ENCODE results near the gene ERBB4.

Gene ERBB4

DNA sequence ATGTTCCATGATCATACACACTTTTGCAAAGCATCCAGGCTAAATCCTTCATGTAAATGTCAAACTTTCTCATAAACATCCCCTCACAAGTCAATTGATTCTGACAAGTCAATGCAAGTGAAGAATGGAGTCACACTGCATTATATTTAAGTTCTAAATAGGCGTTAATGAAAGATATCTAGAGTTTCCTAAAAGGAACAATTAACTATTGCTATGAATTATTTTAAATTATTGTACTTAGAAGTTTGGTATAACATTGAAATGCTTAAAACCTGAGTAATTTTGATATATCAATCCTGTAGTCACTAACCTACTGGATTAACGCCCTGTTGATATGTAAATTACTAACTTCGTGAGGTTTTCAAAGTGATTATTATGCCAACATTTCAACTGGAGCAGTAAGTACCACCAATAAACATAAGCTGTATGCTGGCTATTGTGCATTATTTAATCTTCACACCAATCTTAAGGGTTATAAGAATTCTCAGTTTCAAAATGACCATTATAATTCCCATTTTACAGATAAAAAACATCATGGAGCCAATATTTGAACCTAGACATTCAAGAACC, 884.3 kb downstream of the ERBB4 start:
- Histone ChIP-seq H3K36me3 (ENCODE audit: control insufficient read depth in 2 of 2, insufficient read depth in 2 of 2, low read length in 2 of 2) (no peaks in the 10 kb centered on the region), H3K27me3 (ENCODE audit: control insufficient read depth in 2 of 2, insufficient read depth in 2 of 2, low read length in 2 of 2) (no peaks in the 10 kb centered on the region), H3K4me1 (ENCODE audit: control insufficient read depth in 2 of 2, insufficient read depth in 2 of 2, low read length in 2 of 2) (no peaks in the 10 kb centered on the region), H3K9ac (ENCODE audit: low read depth in 1 of 2, low read length in 2 of 2) (no peak overlapping the region), H3K4me3 (ENCODE audit: low read length in 2 of 2) (no peak overlapping the region), H3K9me3 (ENCODE audit: control insufficient read depth in 2 of 2, low read length in 2 of 2) (no peaks in the 10 kb centered on the region), H3K27ac (ENCODE audit: low read depth in 2 of 2, low read length in 2 of 2) (no peak overlapping the region)

DNA sequence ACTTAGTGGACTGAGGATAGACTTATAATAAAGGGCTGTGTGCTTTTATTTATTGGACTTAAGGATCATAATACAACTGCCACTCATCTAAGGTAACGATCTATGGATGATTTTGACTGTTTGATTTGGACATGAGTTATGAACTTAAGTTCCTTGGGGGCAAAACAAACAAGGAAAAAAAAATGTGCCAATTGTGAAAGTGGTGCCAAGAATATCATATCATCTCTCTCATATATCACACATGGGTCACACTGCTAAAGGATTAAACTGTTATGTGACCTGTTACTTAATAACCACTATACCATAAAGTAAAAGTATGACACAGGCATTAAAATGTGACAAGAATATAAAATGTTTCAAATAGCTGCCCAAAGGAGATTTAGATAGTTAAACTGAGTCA, 886.3 kb downstream of the ERBB4 start:
- Histone ChIP-seq H3K27ac (ENCODE audit: low read depth in 2 of 2, low read length in 2 of 2) (no peak overlapping the region), H3K4me1 (ENCODE audit: control insufficient read depth in 2 of 2, insufficient read depth in 2 of 2, low read length in 2 of 2) (no peaks in the 10 kb centered on the region), H3K36me3 (ENCODE audit: control insufficient read depth in 2 of 2, insufficient read depth in 2 of 2, low read length in 2 of 2) (no peaks in the 10 kb centered on the region), H3K9ac (ENCODE audit: low read depth in 1 of 2, low read length in 2 of 2) (no peak overlapping the region), H3K4me3 (ENCODE audit: low read length in 2 of 2) (no peak overlapping the region), H3K27me3 (ENCODE audit: control insufficient read depth in 2 of 2, insufficient read depth in 2 of 2, low read length in 2 of 2) (no peaks in the 10 kb centered on the region), H3K9me3 (ENCODE audit: control insufficient read depth in 2 of 2, low read length in 2 of 2) (no peaks in the 10 kb centered on the region)

- Histone ChIP-seq H3K4me3 (ENCODE audit: low read length in 2 of 2) (no peak overlapping the region), H3K27me3 (ENCODE audit: control insufficient read depth in 2 of 2, insufficient read depth in 2 of 2, low read length in 2 of 2) (no peaks in the 10 kb centered on the region), H3K4me1 (ENCODE audit: control insufficient read depth in 2 of 2, insufficient read depth in 2 of 2, low read length in 2 of 2) (no peaks in the 10 kb centered on the region)
Observed at GRCh38 chr2:211649331-211649730, 889.3 kb downstream of the ERBB4 start.

GRCh38 chr2:211631503-211631902, 907.1 kb downstream of the ERBB4 start:
- Histone ChIP-seq H3K4me1 (ENCODE audit: control insufficient read depth in 2 of 2, insufficient read depth in 2 of 2, low read length in 2 of 2) (no peaks in the 10 kb centered on the region), H3K4me3 (ENCODE audit: low read length in 2 of 2) (no peak overlapping the region), H3K27ac (ENCODE audit: low read depth in 2 of 2, low read length in 2 of 2) (no peak overlapping the region), H3K27me3 (ENCODE audit: control insufficient read depth in 2 of 2, insufficient read depth in 2 of 2, low read length in 2 of 2) (no peaks in the 10 kb centered on the region), H3K9me3 (ENCODE audit: control insufficient read depth in 2 of 2, low read length in 2 of 2) (no peaks in the 10 kb centered on the region), H3K36me3 (ENCODE audit: control insufficient read depth in 2 of 2, insufficient read depth in 2 of 2, low read length in 2 of 2) (no peaks in the 10 kb centered on the region), H3K9ac (ENCODE audit: low read depth in 1 of 2, low read length in 2 of 2) (no peak overlapping the region)

More at GRCh38 chr2:211649331-211649730, 889.3 kb downstream of the ERBB4 start:
- H3K9ac ChIP-seq (ENCODE audit: low read depth in 1 of 2, low read length in 2 of 2), result no peak overlapping the region
- H3K36me3 ChIP-seq (ENCODE audit: control insufficient read depth in 2 of 2, insufficient read depth in 2 of 2, low read length in 2 of 2), result no peaks in the 10 kb centered on the region
- H3K9me3 ChIP-seq (ENCODE audit: control insufficient read depth in 2 of 2, low read length in 2 of 2), result no peaks in the 10 kb centered on the region
- H3K27ac ChIP-seq (ENCODE audit: low read depth in 2 of 2, low read length in 2 of 2), result no peak overlapping the region

DNA sequence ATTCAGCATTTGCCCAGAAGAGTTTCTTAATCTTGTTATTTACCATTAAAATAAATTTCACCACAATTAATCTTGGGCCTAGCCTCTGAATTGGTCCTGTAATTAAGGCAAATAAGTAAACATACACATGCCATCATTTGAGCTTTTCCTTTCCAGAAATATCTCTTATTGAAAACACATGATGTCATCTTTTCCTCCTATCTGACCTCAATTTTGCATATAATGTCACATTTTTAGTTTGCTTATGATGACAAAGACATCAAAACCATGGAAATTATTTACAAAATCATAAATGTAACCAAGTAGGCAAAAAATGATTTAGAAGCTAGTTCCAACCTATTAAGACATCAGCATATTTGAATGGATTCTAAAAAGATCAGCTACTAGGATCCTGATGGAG, 915.5 kb downstream of the ERBB4 start:
- no peak overlapping the region for H3K4me3 ChIP-seq (ENCODE audit: low read length in 2 of 2)
- H3K27me3 ChIP-seq (ENCODE audit: control insufficient read depth in 2 of 2, insufficient read depth in 2 of 2, low read length in 2 of 2), result no peaks in the 10 kb centered on the region
- H3K9ac ChIP-seq (ENCODE audit: low read depth in 1 of 2, low read length in 2 of 2), result no peak overlapping the region
- H3K4me1 ChIP-seq (ENCODE audit: control insufficient read depth in 2 of 2, insufficient read depth in 2 of 2, low read length in 2 of 2), result no peaks in the 10 kb centered on the region
- no peaks in the 10 kb centered on the region for H3K36me3 ChIP-seq (ENCODE audit: control insufficient read depth in 2 of 2, insufficient read depth in 2 of 2, low read length in 2 of 2)
- H3K9me3 ChIP-seq (ENCODE audit: control insufficient read depth in 2 of 2, low read length in 2 of 2), result no peaks in the 10 kb centered on the region
- H3K27ac ChIP-seq (ENCODE audit: low read depth in 2 of 2, low read length in 2 of 2), result no peak overlapping the region

GRCh38 chr2:211620986-211621385, 917.6 kb downstream of the ERBB4 start:
- Histone ChIP-seq H3K27ac (ENCODE audit: low read depth in 2 of 2, low read length in 2 of 2) (no peak overlapping the region), H3K9ac (ENCODE audit: low read depth in 1 of 2, low read length in 2 of 2) (no peak overlapping the region), H3K36me3 (ENCODE audit: control insufficient read depth in 2 of 2, insufficient read depth in 2 of 2, low read length in 2 of 2) (no peaks in the 10 kb centered on the region), H3K4me3 (ENCODE audit: low read length in 2 of 2) (no peak overlapping the region), H3K4me1 (ENCODE audit: control insufficient read depth in 2 of 2, insufficient read depth in 2 of 2, low read length in 2 of 2) (no peaks in the 10 kb centered on the region), H3K9me3 (ENCODE audit: control insufficient read depth in 2 of 2, low read length in 2 of 2) (no peaks in the 10 kb centered on the region), H3K27me3 (ENCODE audit: control insufficient read depth in 2 of 2, insufficient read depth in 2 of 2, low read length in 2 of 2) (no peaks in the 10 kb centered on the region)

GRCh38 chr2:211617803-211618202, 920.8 kb downstream of the ERBB4 start:
- Histone ChIP-seq H3K27ac (ENCODE audit: low read depth in 2 of 2, low read length in 2 of 2) (no peak overlapping the region), H3K9me3 (ENCODE audit: control insufficient read depth in 2 of 2, low read length in 2 of 2) (no peaks in the 10 kb centered on the region), H3K4me1 (ENCODE audit: control insufficient read depth in 2 of 2, insufficient read depth in 2 of 2, low read length in 2 of 2) (no peaks in the 10 kb centered on the region), H3K36me3 (ENCODE audit: control insufficient read depth in 2 of 2, insufficient read depth in 2 of 2, low read length in 2 of 2) (no peaks in the 10 kb centered on the region), H3K9ac (ENCODE audit: low read depth in 1 of 2, low read length in 2 of 2) (no peak overlapping the region), H3K27me3 (ENCODE audit: control insufficient read depth in 2 of 2, insufficient read depth in 2 of 2, low read length in 2 of 2) (no peaks in the 10 kb centered on the region), H3K4me3 (ENCODE audit: low read length in 2 of 2) (no peak overlapping the region)

DNA sequence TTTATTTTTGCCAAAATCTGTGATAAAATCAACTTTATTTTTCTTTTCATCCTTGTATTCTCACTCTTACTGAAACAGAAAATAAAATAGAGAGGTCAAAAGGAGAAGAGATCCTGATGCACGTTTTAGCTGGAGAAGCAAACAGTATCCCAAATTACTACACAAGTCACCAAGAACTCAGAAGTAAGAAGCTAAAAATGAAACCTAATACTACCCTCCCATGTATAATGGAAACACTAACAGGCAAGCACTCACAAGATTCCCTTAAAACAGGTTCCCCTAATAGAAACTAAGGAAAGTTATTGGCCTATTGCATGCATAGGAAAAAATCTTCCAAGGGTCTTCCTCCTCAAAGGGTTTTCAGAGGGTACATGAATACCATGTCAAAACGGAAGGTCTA, 927.0 kb downstream of the ERBB4 start:
- Histone ChIP-seq H3K36me3 (ENCODE audit: control insufficient read depth in 2 of 2, insufficient read depth in 2 of 2, low read length in 2 of 2) (no peaks in the 10 kb centered on the region), H3K9ac (ENCODE audit: low read depth in 1 of 2, low read length in 2 of 2) (no peak overlapping the region), H3K4me3 (ENCODE audit: low read length in 2 of 2) (no peak overlapping the region), H3K27ac (ENCODE audit: low read depth in 2 of 2, low read length in 2 of 2) (no peak overlapping the region), H3K4me1 (ENCODE audit: control insufficient read depth in 2 of 2, insufficient read depth in 2 of 2, low read length in 2 of 2) (no peaks in the 10 kb centered on the region), H3K27me3 (ENCODE audit: control insufficient read depth in 2 of 2, insufficient read depth in 2 of 2, low read length in 2 of 2) (no peaks in the 10 kb centered on the region), H3K9me3 (ENCODE audit: control insufficient read depth in 2 of 2, low read length in 2 of 2) (no peaks in the 10 kb centered on the region)

- H3K4me1 ChIP-seq (ENCODE audit: control insufficient read depth in 2 of 2, insufficient read depth in 2 of 2, low read length in 2 of 2), result no peaks in the 10 kb centered on the region
- no peaks in the 10 kb centered on the region for H3K36me3 ChIP-seq (ENCODE audit: control insufficient read depth in 2 of 2, insufficient read depth in 2 of 2, low read length in 2 of 2)
- H3K27me3 ChIP-seq (ENCODE audit: control insufficient read depth in 2 of 2, insufficient read depth in 2 of 2, low read length in 2 of 2), result no peaks in the 10 kb centered on the region
- no peaks in the 10 kb centered on the region for H3K9me3 ChIP-seq (ENCODE audit: control insufficient read depth in 2 of 2, low read length in 2 of 2)
- H3K27ac ChIP-seq (ENCODE audit: low read depth in 2 of 2, low read length in 2 of 2), result no peak overlapping the region
- no peak overlapping the region for H3K9ac ChIP-seq (ENCODE audit: low read depth in 1 of 2, low read length in 2 of 2)
- H3K4me3 ChIP-seq (ENCODE audit: low read length in 2 of 2), result no peak overlapping the region
Observed at GRCh38 chr2:211611061-211611518, 927.5 kb downstream of the ERBB4 start.

DNA sequence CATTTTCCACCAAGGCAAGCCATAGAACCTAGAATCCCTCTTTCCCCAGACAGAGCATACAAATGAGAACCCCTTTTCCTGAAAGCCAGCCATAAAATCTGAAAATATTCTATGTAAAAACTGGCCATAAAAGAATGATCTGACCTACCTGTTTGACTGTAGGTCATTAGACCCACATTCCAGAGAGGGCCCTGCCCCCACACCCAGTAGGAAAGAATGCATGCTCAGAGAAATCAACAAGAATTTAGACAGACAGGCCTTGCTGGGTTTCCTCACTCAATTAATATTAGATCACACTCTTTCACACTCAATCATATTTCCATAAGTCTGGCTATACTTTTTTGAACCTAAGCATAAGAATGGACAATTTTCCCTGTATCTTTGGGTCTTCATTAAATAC, 929.5 kb downstream of the ERBB4 start:
- Histone ChIP-seq H3K4me3 (ENCODE audit: low read length in 2 of 2) (no peak overlapping the region), H3K9ac (ENCODE audit: low read depth in 1 of 2, low read length in 2 of 2) (no peak overlapping the region), H3K9me3 (ENCODE audit: control insufficient read depth in 2 of 2, low read length in 2 of 2) (no peaks in the 10 kb centered on the region), H3K36me3 (ENCODE audit: control insufficient read depth in 2 of 2, insufficient read depth in 2 of 2, low read length in 2 of 2) (no peaks in the 10 kb centered on the region), H3K27me3 (ENCODE audit: control insufficient read depth in 2 of 2, insufficient read depth in 2 of 2, low read length in 2 of 2) (no peaks in the 10 kb centered on the region), H3K27ac (ENCODE audit: low read depth in 2 of 2, low read length in 2 of 2) (no peak overlapping the region), H3K4me1 (ENCODE audit: control insufficient read depth in 2 of 2, insufficient read depth in 2 of 2, low read length in 2 of 2) (no peaks in the 10 kb centered on the region)

DNA sequence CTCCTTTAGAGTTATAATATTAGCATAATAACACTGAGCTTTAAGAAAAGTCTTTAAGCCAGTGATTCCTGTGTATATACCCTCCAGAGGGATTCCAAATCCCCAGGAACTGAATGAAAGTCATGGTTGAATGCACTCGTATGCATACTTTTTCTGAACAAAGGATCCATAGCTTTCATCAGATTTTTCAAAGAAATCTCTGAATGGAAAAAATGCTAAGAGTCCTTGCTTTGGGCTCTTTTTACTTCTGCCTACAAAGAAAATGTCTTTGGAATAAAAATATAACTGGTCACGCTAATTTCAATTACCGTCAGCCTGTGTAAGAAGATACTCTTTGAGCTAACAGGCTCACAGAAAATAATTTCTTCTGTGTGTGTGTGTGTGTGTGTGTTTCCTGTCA, 939.5 kb downstream of the ERBB4 start:
- Histone ChIP-seq H3K4me3 (ENCODE audit: low read length in 2 of 2) (no peak overlapping the region), H3K36me3 (ENCODE audit: control insufficient read depth in 2 of 2, insufficient read depth in 2 of 2, low read length in 2 of 2) (no peaks in the 10 kb centered on the region), H3K27ac (ENCODE audit: low read depth in 2 of 2, low read length in 2 of 2) (no peak overlapping the region), H3K27me3 (ENCODE audit: control insufficient read depth in 2 of 2, insufficient read depth in 2 of 2, low read length in 2 of 2) (no peaks in the 10 kb centered on the region), H3K9me3 (ENCODE audit: control insufficient read depth in 2 of 2, low read length in 2 of 2) (no peaks in the 10 kb centered on the region), H3K9ac (ENCODE audit: low read depth in 1 of 2, low read length in 2 of 2) (no peak overlapping the region), H3K4me1 (ENCODE audit: control insufficient read depth in 2 of 2, insufficient read depth in 2 of 2, low read length in 2 of 2) (no peaks in the 10 kb centered on the region)

All from mucosa of rectum (tissue), 2 donors.